K562 (cell line): ENCODE measurements around the gene ELF2. TPM values are rescaled to one million over a fixed set of nuclear protein-coding genes. Genes with fewer than 3 reads are reported as not detected.

Experiments
- CHD1 ChIP-seq: fragments of 200-600 bp; sonication (generic); IDR thresholded peaks from one replicate; pipeline ENCODE4 v1.6.1; 2012; ENCODE audit warnings: mild to moderate bottlenecking, moderate library complexity, low read length, inconsistent platforms
- ILF3 ChIP-seq: fragments of 450-650 bp; IDR thresholded peaks from 2 replicates; pipeline ENCODE4 v1.6.1; 2018; ENCODE audit warnings: antibody characterized with exemption, mild to moderate bottlenecking, moderate library complexity, borderline replicate concordance
- NR2C1 ChIP-seq, 2 experiments: fragments of 450-650 bp; IDR thresholded peaks; 2 replicates each; pipeline ENCODE4 v1.6.1; 2017; ENCODE audit warnings: mild to moderate bottlenecking in 2 of 2, antibody characterized with exemption in 1 of 2, inconsistent platforms in 1 of 2, missing compliant biosample characterization in 1 of 2, missing genetic modification characterization in 1 of 2
- NUFIP1 ChIP-seq: fragments of 450-650 bp; IDR thresholded peaks from 2 replicates; pipeline ENCODE4 v1.6.1; 2018; ENCODE audit not compliant: partially characterized antibody
- POLR2AphosphoS5 ChIP-seq: IDR thresholded peaks from 2 replicates; pipeline ENCODE4 v1.6.1; 2011; ENCODE audit warnings: mild to moderate bottlenecking, low read depth, low read length, moderate library complexity; ENCODE audit not compliant: control insufficient read depth, insufficient read depth
- RBFOX2 ChIP-seq: fragments of 200-400 bp; formaldehyde crosslinking; IDR thresholded peaks from 2 replicates; pipeline ENCODE4 v1.6.1; 2017; ENCODE audit warnings: low read depth, mild to moderate bottlenecking, low read length, moderate library complexity
- SAFB2 ChIP-seq: fragments of 200-400 bp; formaldehyde crosslinking; IDR thresholded peaks from 2 replicates; pipeline ENCODE4 v1.6.1; 2018; ENCODE audit warnings: borderline replicate concordance, low read length, low read depth, moderate library complexity; ENCODE audit not compliant: severe bottlenecking
- ZFP36 ChIP-seq: fragments of 150-350 bp; IDR thresholded peaks from 2 replicates; pipeline ENCODE4 v1.6.1; 2018; ENCODE audit warnings: low read length, low read depth; ENCODE audit not compliant: partially characterized antibody
- ZNF449 ChIP-seq: fragments of 250-450 bp; sonication (Bioruptor Pico); IDR thresholded peaks from 2 replicates; pipeline ENCODE4 v1.8.0; 2022; ENCODE audit warnings: moderate library complexity, mild to moderate bottlenecking, inconsistent platforms
- ZNF668 ChIP-seq: fragments of 250-450 bp; sonication (Bioruptor Pico); IDR thresholded peaks from 2 replicates; pipeline ENCODE4 v1.8.0; 2022; ENCODE audit warnings: mild to moderate bottlenecking, inconsistent platforms
- ZNF764 ChIP-seq: fragments of 250-450 bp; sonication (Bioruptor Pico); IDR thresholded peaks from 2 replicates; pipeline ENCODE4 v1.4.0; 2020; ENCODE audit warnings: low read depth, mild to moderate bottlenecking, moderate library complexity
- ZSCAN32 ChIP-seq: fragments of 450-650 bp; formaldehyde crosslinking; IDR thresholded peaks from 2 replicates; pipeline ENCODE4 v1.4.0; 2020; ENCODE audit warnings: mild to moderate bottlenecking, moderate library complexity
- polyA plus RNA-seq, 8 experiments: library from polyadenylated mRNA; depleted of rRNA in 4 of 8; stranded (reverse) in 5 of 8; unstranded in 3 of 8; fragments of >200 nt; fragmentation: Nextera tagmentation in 2 of 8; fragmentation: Illumina TruSeq in 1 of 8; extraction: Ambion mirVana in 2 of 8; extraction: Trizol in 1 of 8; gene quantifications; 2 replicates each; pipeline versions ENCODE4 v1.2.1 to v1.2.3, GENCODE V29; 2011 to 2014; ENCODE audit warnings: inconsistent platforms in 1 of 8, missing spikeins in 1 of 8
- total RNA-seq, 7 experiments: library from RNA; depleted of rRNA in 6 of 7; stranded (reverse); fragments of >200 nt in 6 of 7; fragmentation: Illumina TruSeq in 2 of 7; extraction: Trizol in 2 of 7; gene quantifications; 2 replicates each; pipeline versions ENCODE4 v1.2.1 to v1.2.3, GENCODE V29; 2011 to 2021; ENCODE audit warnings: low replicate concordance in 1 of 7
- TF ChIP-seq, protein P1 (sequence below), 2 experiments: fragments of 450-650 bp; IDR thresholded peaks; 2 replicates each; pipeline ENCODE4 v1.6.1; 2016; ENCODE audit warnings: mild to moderate bottlenecking in 2 of 2, borderline replicate concordance in 1 of 2, low read depth in 1 of 2, moderate library complexity in 1 of 2
- TF ChIP-seq, protein P2 (sequence below), 2 experiments: IDR thresholded peaks; 2 replicates each; pipeline ENCODE4 v1.6.1; 2011; ENCODE audit warnings: borderline replicate concordance in 1 of 2, control low read depth in 1 of 2, low read depth in 1 of 2, low read length in 1 of 2, mild to moderate bottlenecking in 1 of 2, mixed read lengths in 1 of 2, moderate library complexity in 1 of 2; ENCODE audit not compliant: insufficient read depth in 1 of 2, insufficient read length in 1 of 2, poor library complexity in 1 of 2, severe bottlenecking in 1 of 2; ENCODE audit errors: extremely low read depth in 1 of 2

Gene ELF2
- total and polyA plus RNA-seq, 9 of the 15 experiments (the other 6 are each of a cell fraction or from before 2014, with no cell fraction given), result 9.4 to 58.7 (median 41.6) TPM

GRCh38 chr4:139015948-139016471 lies 161.0 kb downstream of the ELF2 start (continued):
- TF ChIP-seq, protein P1, sequence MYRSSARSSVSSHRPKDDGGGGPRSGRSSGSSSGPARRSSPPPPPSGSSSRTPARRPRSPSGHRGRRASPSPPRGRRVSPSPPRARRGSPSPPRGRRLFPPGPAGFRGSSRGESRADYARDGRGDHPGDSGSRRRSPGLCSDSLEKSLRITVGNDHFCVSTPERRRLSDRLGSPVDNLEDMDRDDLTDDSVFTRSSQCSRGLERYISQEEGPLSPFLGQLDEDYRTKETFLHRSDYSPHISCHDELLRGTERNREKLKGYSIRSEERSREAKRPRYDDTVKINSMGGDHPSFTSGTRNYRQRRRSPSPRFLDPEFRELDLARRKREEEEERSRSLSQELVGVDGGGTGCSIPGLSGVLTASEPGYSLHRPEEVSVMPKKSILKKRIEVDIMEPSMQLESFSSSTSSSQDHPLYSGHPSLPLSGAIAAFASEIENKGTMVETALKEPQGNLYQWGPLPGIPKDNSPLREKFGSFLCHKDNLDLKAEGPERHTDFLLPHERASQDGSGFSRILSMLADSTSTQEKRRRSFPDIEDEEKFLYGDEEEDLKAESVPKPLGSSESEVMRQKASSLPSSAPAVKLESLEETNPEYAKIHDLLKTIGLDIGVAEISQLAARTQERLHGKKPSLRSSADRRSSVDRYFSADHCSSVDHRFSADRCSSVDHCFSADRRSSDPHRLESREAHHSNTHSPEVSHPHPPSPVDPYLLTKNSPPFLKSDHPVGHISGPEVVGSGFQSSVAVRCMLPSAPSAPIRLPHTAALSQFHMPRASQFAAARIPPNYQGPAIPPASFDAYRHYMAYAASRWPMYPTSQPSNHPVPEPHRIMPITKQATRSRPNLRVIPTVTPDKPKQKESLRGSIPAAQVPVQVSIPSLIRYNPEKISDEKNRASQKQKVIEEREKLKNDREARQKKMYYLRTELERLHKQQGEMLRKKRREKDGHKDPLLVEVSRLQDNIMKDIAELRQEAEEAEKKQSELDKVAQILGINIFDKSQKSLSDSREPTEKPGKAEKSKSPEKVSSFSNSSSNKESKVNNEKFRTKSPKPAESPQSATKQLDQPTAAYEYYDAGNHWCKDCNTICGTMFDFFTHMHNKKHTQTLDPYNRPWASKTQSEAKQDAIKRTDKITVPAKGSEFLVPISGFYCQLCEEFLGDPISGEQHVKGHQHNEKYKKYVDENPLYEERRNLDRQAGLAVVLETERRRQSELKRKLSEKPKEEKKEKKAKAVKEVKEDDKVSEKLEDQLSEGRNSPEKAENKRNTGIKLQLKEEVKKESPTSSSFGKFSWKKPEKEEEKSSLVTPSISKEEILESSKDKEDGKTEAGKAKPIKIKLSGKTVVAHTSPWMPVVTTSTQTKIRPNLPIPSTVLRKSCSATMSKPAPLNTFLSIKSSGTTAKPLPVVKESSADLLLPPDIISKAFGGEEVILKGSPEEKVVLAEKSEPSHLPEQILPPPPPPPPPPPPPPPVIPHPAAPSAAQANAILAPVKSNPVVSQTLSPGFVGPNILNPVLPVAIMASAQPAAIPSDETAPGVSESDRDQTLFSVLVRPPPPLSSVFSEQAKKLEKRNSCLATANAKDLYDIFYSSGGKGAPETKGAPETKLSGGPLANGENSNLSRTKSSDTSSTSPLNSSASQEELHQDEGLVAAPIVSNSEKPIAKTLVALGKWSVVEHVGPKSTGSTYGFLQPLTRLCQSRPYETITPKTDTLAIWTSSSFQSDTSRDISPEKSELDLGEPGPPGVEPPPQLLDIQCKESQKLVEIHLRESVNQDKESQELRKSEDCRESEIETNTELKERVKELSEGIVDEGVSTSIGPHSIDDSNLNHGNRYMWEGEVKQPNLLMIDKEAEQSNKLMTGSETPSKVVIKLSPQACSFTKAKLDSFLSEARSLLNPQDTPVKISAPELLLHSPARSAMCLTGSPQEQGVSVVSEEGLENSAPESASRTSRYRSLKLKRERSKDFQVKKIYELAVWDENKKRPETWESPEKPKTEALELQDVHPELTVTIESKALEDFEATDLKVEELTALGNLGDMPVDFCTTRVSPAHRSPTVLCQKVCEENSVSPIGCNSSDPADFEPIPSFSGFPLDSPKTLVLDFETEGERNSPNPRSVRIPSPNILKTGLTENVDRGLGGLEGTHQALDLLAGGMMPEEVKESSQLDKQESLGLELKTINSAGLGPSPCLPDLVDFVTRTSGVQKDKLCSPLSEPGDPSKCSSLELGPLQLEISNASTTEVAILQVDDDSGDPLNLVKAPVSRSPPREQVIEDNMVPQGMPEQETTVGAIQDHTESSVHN (IDR thresholded peaks at IDR 0.05; ENCODE audit: borderline replicate concordance in 1 of 2, low read depth in 1 of 2), result no peak
- TF ChIP-seq, protein P2, sequence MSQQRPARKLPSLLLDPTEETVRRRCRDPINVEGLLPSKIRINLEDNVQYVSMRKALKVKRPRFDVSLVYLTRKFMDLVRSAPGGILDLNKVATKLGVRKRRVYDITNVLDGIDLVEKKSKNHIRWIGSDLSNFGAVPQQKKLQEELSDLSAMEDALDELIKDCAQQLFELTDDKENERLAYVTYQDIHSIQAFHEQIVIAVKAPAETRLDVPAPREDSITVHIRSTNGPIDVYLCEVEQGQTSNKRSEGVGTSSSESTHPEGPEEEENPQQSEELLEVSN (IDR thresholded peaks at IDR 0.05; ENCODE audit: borderline replicate concordance in 1 of 2, extremely low read depth in 1 of 2, insufficient read depth in 1 of 2, insufficient read length in 1 of 2, low read depth in 1 of 2, low read length in 1 of 2, poor library complexity in 1 of 2, severe bottlenecking in 1 of 2), result peak in 1 of 2 experiments; percentile 31
- TF ChIP-seq CHD1 (peak; percentile 91), RBFOX2 (peak; percentile 83), SAFB2 (no peak), POLR2AphosphoS5 (no peak), ZNF764 (CRISPR knock-in tag) (no peak), NR2C1 (IDR thresholded peaks at IDR 0.05) (no peak), NR2C1 (tag; IDR thresholded peaks at IDR 0.05) (no peak), ZSCAN32 (CRISPR knock-in tag) (no peak), NUFIP1 (no peak), ZNF449 (CRISPR knock-in tag) (no peak), ZNF668 (CRISPR knock-in tag) (no peak), ILF3 (no peak), ZFP36 (no peak)
